Hepatocyte (in vitro differentiated cells): ENCODE measurements around the gene HES5. TPM values are rescaled to one million over a fixed set of nuclear protein-coding genes. Genes with fewer than 3 reads are reported as not detected.

ENCODE experiments used
- DNase-seq: peaks from one replicate; pipeline ENCODE4 v3.0.0-alpha.2; 2016; ENCODE audit warnings: low spot score
- H2AFZ ChIP-seq: fragments of 200-600 bp; sonication (generic); 2 replicates; pipeline ENCODE4 v1.6.0; 2016; ENCODE audit warnings: antibody characterized with exemption, mild to moderate bottlenecking
- H3K27ac ChIP-seq: fragments of 200-600 bp; sonication (generic); 2 replicates; pipeline ENCODE4 v1.5.1; 2016; ENCODE audit warnings: mild to moderate bottlenecking
- H3K27me3 ChIP-seq: fragments of 200-600 bp; sonication (generic); 2 replicates; pipeline ENCODE4 v1.6.1; 2016
- H3K36me3 ChIP-seq: fragments of 200-600 bp; sonication (generic); replicated peaks from 2 replicates; pipeline ENCODE4 v1.5.1; 2016; ENCODE audit warnings: low read depth; ENCODE audit not compliant: insufficient read depth
- H3K4me1 ChIP-seq: fragments of 200-600 bp; sonication (generic); 2 replicates; pipeline ENCODE4 v1.5.1; 2016; ENCODE audit warnings: mild to moderate bottlenecking, moderate library complexity; ENCODE audit not compliant: insufficient read depth
- H3K4me2 ChIP-seq: fragments of 200-600 bp; sonication (generic); 2 replicates; pipeline ENCODE4 v1.6.0; 2016
- H3K4me3 ChIP-seq: fragments of 200-600 bp; sonication (generic); 2 replicates; pipeline ENCODE4 v1.5.1; 2016; ENCODE audit warnings: mild to moderate bottlenecking
- H3K79me2 ChIP-seq: fragments of 200-600 bp; sonication (generic); 2 replicates; pipeline ENCODE4 v1.6.0; 2017; ENCODE audit warnings: mild to moderate bottlenecking
- H3K9me2 ChIP-seq: fragments of 200-600 bp; sonication (generic); replicated peaks from 2 replicates; pipeline ENCODE4 v1.6.0; 2017; ENCODE audit warnings: mild to moderate bottlenecking; ENCODE audit not compliant: insufficient read depth
- H3K9me3 ChIP-seq: fragments of 200-600 bp; sonication (generic); 2 replicates; pipeline ENCODE4 v1.5.1; 2016; ENCODE audit warnings: low read depth, mild to moderate bottlenecking
- H4K20me1 ChIP-seq: fragments of 200-600 bp; sonication (generic); 2 replicates; pipeline ENCODE4 v1.6.0; 2016; ENCODE audit warnings: mild to moderate bottlenecking; ENCODE audit not compliant: insufficient read depth, poor library complexity, severe bottlenecking
- CTCF ChIP-seq: fragments of 200-600 bp; sonication (generic); IDR thresholded peaks from 2 replicates; pipeline ENCODE4 v1.5.1; 2016; ENCODE audit warnings: antibody characterized with exemption, mild to moderate bottlenecking; ENCODE audit not compliant: poor library complexity
- EZH2 ChIP-seq: fragments of 200-600 bp; sonication (generic); IDR thresholded peaks from 2 replicates; pipeline ENCODE4 v1.6.1; 2016; ENCODE audit warnings: antibody characterized with exemption, mild to moderate bottlenecking, borderline replicate concordance
- EZH2phosphoT487 ChIP-seq: fragments of 200-600 bp; sonication (generic); IDR thresholded peaks from one replicate; pipeline ENCODE4 v1.6.1; 2018; ENCODE audit warnings: antibody characterized with exemption, mild to moderate bottlenecking, low read depth, moderate library complexity; ENCODE audit not compliant: unreplicated experiment, severe bottlenecking
- WGBS: methylation state at CpG from one replicate; pipeline ENCODE4 v1.1.6; 2016; ENCODE audit warnings: low lambda C conversion rate; ENCODE audit errors: missing lambda C conversion rate; 5-methylcytosine and 5-hydroxymethylcytosine counted together
- polyA plus RNA-seq: library from polyadenylated mRNA; unstranded; fragments of >200 nt; fragmentation: Nextera tagmentation; extraction: Ambion mirVana; gene quantifications from 2 replicates; pipeline ENCODE4 v1.2.1, GENCODE V29; 2016
- total RNA-seq: library from RNA; depleted of rRNA; stranded (reverse); fragments of >200 nt; gene quantifications from 2 replicates; pipeline ENCODE4 v1.2.3, GENCODE V29; 2014

Gene HES5
- total and polyA plus RNA-seq, 2 experiments from 2014 or later, result 1.0 TPM; not detected in 1

GRCh38 chr1:2567083-2567679 is 37.1 kb upstream of the HES5 start:
- Histone ChIP-seq H3K79me2 (no peaks in the 10 kb centered on the region), H3K4me1 (no peaks in the 10 kb centered on the region), H3K9me2 (no peaks in the 10 kb centered on the region), H3K4me2 (no peak overlapping the region), H3K36me3 (no peaks in the 10 kb centered on the region), H3K27me3 (no peaks in the 10 kb centered on the region), H2AFZ (no peak overlapping the region), H3K27ac (no peak overlapping the region), H3K9me3 (no peaks in the 10 kb centered on the region), H3K4me3 (no peak overlapping the region), H4K20me1 (no peaks in the 10 kb centered on the region)
- WGBS, result 95% methylated on average over 15 of the region's 16 CpGs
- TF ChIP-seq EZH2 (no peak), CTCF (no peak), EZH2phosphoT487 (no peak)
- DNase-seq, result no peak

- H3K27me3 ChIP-seq, result no peaks in the 10 kb centered on the region
- no peak overlapping the region for H3K4me3 ChIP-seq
- no peaks in the 10 kb centered on the region for H4K20me1 ChIP-seq
- TF ChIP-seq CTCF (no peak), EZH2 (no peak), EZH2phosphoT487 (no peak)
- no peak overlapping the region for H2AFZ ChIP-seq
- H3K9me2 ChIP-seq, result no peaks in the 10 kb centered on the region
- H3K36me3 ChIP-seq, result no peaks in the 10 kb centered on the region
- H3K4me1 ChIP-seq, result no peaks in the 10 kb centered on the region
- WGBS, result 78% methylated on average over 34 of the region's 34 CpGs
- no peak overlapping the region for H3K4me2 ChIP-seq
- no peaks in the 10 kb centered on the region for H3K9me3 ChIP-seq
- DNase-seq, result no peak
- no peak overlapping the region for H3K27ac ChIP-seq
- no peaks in the 10 kb centered on the region for H3K79me2 ChIP-seq
These were observed 36.3 kb upstream of the HES5 start for GRCh38 chr1:2566101-2567045.

GRCh38 chr1:2564815-2565374 is 34.8 kb upstream of the HES5 start:
- H3K4me2 ChIP-seq, result no peak overlapping the region
- TF ChIP-seq EZH2phosphoT487, result no peak
- no peaks in the 10 kb centered on the region for H3K9me3 ChIP-seq
- no peaks in the 10 kb centered on the region for H4K20me1 ChIP-seq
- H3K4me1 ChIP-seq, result no peaks in the 10 kb centered on the region
- H2AFZ ChIP-seq, result no peak overlapping the region
- no peak overlapping the region for H3K4me3 ChIP-seq
- H3K27ac ChIP-seq, result no peak overlapping the region
- H3K9me2 ChIP-seq, result no peaks in the 10 kb centered on the region
- H3K36me3 ChIP-seq, result no peaks in the 10 kb centered on the region
- 66% methylated on average over 14 of the region's 14 CpGs for WGBS
- no peaks in the 10 kb centered on the region for H3K79me2 ChIP-seq
- DNase-seq, result no peak
- H3K27me3 ChIP-seq, result no peaks in the 10 kb centered on the region
